H1 (cell line): Measurements from ENCODE around the gene FAR2. TPM values are rescaled to one million over a fixed set of nuclear protein-coding genes. Genes with fewer than 3 reads are reported as not detected.

Experiments
- CTCF ChIA-PET: fragments of 300-600 bp; sonication (Branson Sonifier 250); formaldehyde crosslinking; loops from one replicate; lab custom pipeline; 2021; ENCODE audit not compliant: partially characterized antibody; lab: Charles Lee
- POLR2A ChIA-PET: fragments of 300-600 bp; sonication (Branson Sonifier 250); formaldehyde crosslinking; loops from one replicate; lab custom pipeline; 2021; ENCODE audit warnings: inconsistent platforms; ENCODE audit not compliant: partially characterized antibody; lab: Charles Lee
- DNase-seq, 2 experiments: peaks; one replicate each; pipeline versions ENCODE4 v3.0.0 to v3.0.0-alpha.2; 2010 to 2022; ENCODE audit warnings: low spot score in 2 of 2, low read depth in 1 of 2, mixed read lengths in 1 of 2
- FAIRE-seq: peaks from 2 replicates; lab custom pipeline; 2011; peaks lifted over from hg19 to GRCh38; lab: Jason Lieb, UNC
- H2AFZ ChIP-seq: 2 replicates; pipeline ENCODE4 v1.8.1; 2012; ENCODE audit warnings: low read length, inconsistent platforms
- H2AK5ac ChIP-seq: 2 replicates; pipeline ENCODE4 v1.6.1; 2013; ENCODE audit warnings: low read depth, low read length
- H2BK120ac ChIP-seq: replicated peaks from 2 replicates; pipeline ENCODE3; 2013; ENCODE audit warnings: low read depth, low read length, inconsistent platforms
- H2BK12ac ChIP-seq: 2 replicates; pipeline ENCODE4 v1.6.1; 2013; ENCODE audit warnings: low read depth, low read length
- H2BK15ac ChIP-seq: 2 replicates; pipeline ENCODE4 v1.6.1; 2013; ENCODE audit warnings: low read length
- H2BK20ac ChIP-seq: 2 replicates; pipeline ENCODE4 v1.6.1; 2013; ENCODE audit warnings: low read length
- H2BK5ac ChIP-seq: 2 replicates; pipeline ENCODE4 v1.6.1; 2013; ENCODE audit warnings: low read depth, low read length
- H3K14ac ChIP-seq: 2 replicates; pipeline ENCODE4 v1.6.1; 2013; ENCODE audit warnings: inconsistent platforms; ENCODE audit not compliant: insufficient read length
- H3K18ac ChIP-seq: 2 replicates; pipeline ENCODE4 v1.6.1; 2013; ENCODE audit warnings: low read length; ENCODE audit errors: extremely low read depth
- H3K23ac ChIP-seq: 2 replicates; pipeline ENCODE4 v1.6.1; 2013; ENCODE audit warnings: inconsistent platforms; ENCODE audit not compliant: insufficient read length
- H3K23me2 ChIP-seq: 2 replicates; pipeline ENCODE4 v1.6.1; 2013; ENCODE audit warnings: low read depth, low read length
- H3K27ac ChIP-seq: 2 replicates; pipeline ENCODE4 v1.6.1; 2011; ENCODE audit warnings: low read depth, low read length, inconsistent platforms
- H3K27me3 ChIP-seq, 4 experiments: replicated peaks in 1 of 4; 1 replicate in 1 of 4; 2 replicates in 3 of 4; pipeline versions ENCODE4 v1.6.1 to v1.8.1; 2011 to 2013; ENCODE audit warnings: low read length in 3 of 4, mild to moderate bottlenecking in 3 of 4, inconsistent platforms in 2 of 4, mixed read lengths in 2 of 4, moderate library complexity in 1 of 4; ENCODE audit not compliant: control insufficient read depth in 3 of 4, insufficient read depth in 3 of 4; ENCODE audit errors: extremely low read depth in 1 of 4
- H3K36me3 ChIP-seq, 4 experiments: 2 replicates each; pipeline versions ENCODE4 v1.6.1 to v1.8.1; 2011 to 2013; ENCODE audit warnings: mild to moderate bottlenecking in 4 of 4, low read length in 3 of 4, moderate library complexity in 2 of 4, control low read depth in 1 of 4, inconsistent platforms in 1 of 4; ENCODE audit not compliant: insufficient read depth in 4 of 4, control insufficient read depth in 2 of 4
- H3K4ac ChIP-seq: replicated peaks from 2 replicates; pipeline ENCODE3; 2013; ENCODE audit warnings: low read length, low read depth, mixed read lengths, inconsistent platforms; ENCODE audit not compliant: insufficient read length
- H3K4me1 ChIP-seq, 4 experiments: replicated peaks in 1 of 4; 1 replicate in 1 of 4; 2 replicates in 3 of 4; pipeline versions ENCODE4 v1.6.1 to v1.8.1; 2011 to 2013; ENCODE audit warnings: low read length in 3 of 4, inconsistent platforms in 2 of 4, mixed read lengths in 1 of 4; ENCODE audit not compliant: insufficient read depth in 4 of 4, control insufficient read depth in 3 of 4
- H3K4me2 ChIP-seq, 2 experiments: 2 replicates each; pipeline versions ENCODE4 v1.6.1 to v1.8.1; 2011 to 2013; ENCODE audit warnings: low read depth in 2 of 2, low read length in 2 of 2, control low read depth in 1 of 2, inconsistent platforms in 1 of 2, mild to moderate bottlenecking in 1 of 2; ENCODE audit not compliant: insufficient read depth in 1 of 2
- H3K4me3 ChIP-seq, 4 experiments: fragments of 200-600, 300-600 bp in 1 of 4; sonication (generic), shearing (Covaris generic), sonication (Bioruptor Twin) in 1 of 4; 2 replicates each; pipeline versions ENCODE4 v1.5.1 to v1.8.1; 2011 to 2016; ENCODE audit warnings: low read length in 4 of 4, low read depth in 3 of 4, control low read depth in 2 of 4, inconsistent platforms in 2 of 4, mild to moderate bottlenecking in 2 of 4, mixed read lengths in 1 of 4, moderate library complexity in 1 of 4; ENCODE audit not compliant: insufficient read depth in 2 of 4; ENCODE audit errors: extremely low read depth in 1 of 4
- H3K56ac ChIP-seq: replicated peaks from 2 replicates; pipeline ENCODE3; 2013; ENCODE audit warnings: low read depth, mild to moderate bottlenecking, mixed read lengths, low read length, inconsistent platforms; ENCODE audit not compliant: insufficient read length
- H3K79me1 ChIP-seq: 2 replicates; pipeline ENCODE4 v1.6.1; 2013; ENCODE audit warnings: low read depth, low read length, control low read depth
- H3K79me2 ChIP-seq, 2 experiments: 2 replicates each; pipeline versions ENCODE4 v1.6.1 to v1.8.1; 2012 to 2013; ENCODE audit warnings: low read length in 2 of 2, mild to moderate bottlenecking in 2 of 2, inconsistent platforms in 1 of 2; ENCODE audit not compliant: insufficient read depth in 2 of 2, control insufficient read depth in 1 of 2
- H3K9ac ChIP-seq, 4 experiments: replicated peaks in 1 of 4; 1 replicate in 1 of 4; 2 replicates in 3 of 4; pipeline versions ENCODE4 v1.6.1 to v1.8.1; 2011 to 2013; ENCODE audit warnings: low read depth in 3 of 4, low read length in 3 of 4, control low read depth in 2 of 4, mild to moderate bottlenecking in 2 of 4, moderate library complexity in 2 of 4, inconsistent platforms in 1 of 4; ENCODE audit errors: extremely low read depth in 1 of 4
- H3K9me3 ChIP-seq, 2 experiments: 2 replicates each; pipeline versions ENCODE4 v1.6.1 to v1.8.1; 2012 to 2013; ENCODE audit warnings: mild to moderate bottlenecking in 2 of 2, moderate library complexity in 2 of 2, control low read depth in 1 of 2, inconsistent platforms in 1 of 2, low read depth in 1 of 2, low read length in 1 of 2, mixed read lengths in 1 of 2; ENCODE audit not compliant: insufficient read depth in 2 of 2
- H4K20me1 ChIP-seq, 2 experiments: replicated peaks in 1 of 2; 2 replicates each; pipeline versions ENCODE3 to v1.8.1; 2011 to 2013; ENCODE audit warnings: inconsistent platforms in 2 of 2, low read length in 2 of 2, mild to moderate bottlenecking in 1 of 2; ENCODE audit not compliant: insufficient read depth in 2 of 2, control insufficient read depth in 1 of 2
- H4K5ac ChIP-seq: 2 replicates; pipeline ENCODE4 v1.6.1; 2013; ENCODE audit warnings: low read length, low read depth, mixed read lengths, inconsistent platforms; ENCODE audit not compliant: insufficient read length
- H4K8ac ChIP-seq: 2 replicates; pipeline ENCODE4 v1.8.0; 2013; ENCODE audit warnings: mild to moderate bottlenecking, moderate library complexity, low read length, inconsistent platforms; ENCODE audit not compliant: insufficient read depth; ENCODE audit errors: extremely low read depth
- H4K91ac ChIP-seq: replicated peaks from 2 replicates; pipeline ENCODE3; 2013; ENCODE audit warnings: low read length, mixed read lengths, inconsistent platforms; ENCODE audit not compliant: insufficient read length
- RAD21 ChIP-seq, 2 experiments: IDR thresholded peaks in 1 of 2; conservative IDR thresholded peaks in 1 of 2; 2 replicates each; pipeline ENCODE4 v1.6.1; 2011; ENCODE audit warnings: low read depth in 2 of 2, low read length in 2 of 2, improper control_type of control experiment in 1 of 2, inconsistent platforms in 1 of 2, mild to moderate bottlenecking in 1 of 2, moderate library complexity in 1 of 2
- TBP ChIP-seq: IDR thresholded peaks from 2 replicates; pipeline ENCODE4 v1.6.1; 2011; ENCODE audit warnings: low read depth, low read length, improper control_type of control experiment
- WGBS, 2 experiments: shearing (Covaris generic) in 1 of 2; methylation state at CpG; one replicate each; pipeline versions ENCODE4 v1.1.6 to v1.1.7; 2013 to 2015; ENCODE audit warnings: low lambda C conversion rate in 2 of 2, mixed read lengths in 2 of 2, inconsistent platforms in 1 of 2, low coverage in 1 of 2, missing lambda C conversion rate in 1 of 2; ENCODE audit not compliant: insufficient replicate concordance in 2 of 2, insufficient coverage in 1 of 2, insufficient read length in 1 of 2; ENCODE audit errors: extremely low coverage in 1 of 2, missing lambda C conversion rate in 1 of 2; 5-methylcytosine and 5-hydroxymethylcytosine counted together
- polyA plus RNA-seq, 7 experiments: library from polyadenylated mRNA; depleted of rRNA in 3 of 7; stranded (reverse) in 5 of 7; unstranded in 2 of 7; fragments of >200 nt in 5 of 7; fragments of 200-250 nt in 2 of 7; gene quantifications; 1 replicate in 5 of 7; 2 replicates in 1 of 7; 4 replicates in 1 of 7; pipeline versions ENCODE4 v1.2.1 to v1.2.3, GENCODE V29; 2011 to 2013; ENCODE audit warnings: missing spikeins in 2 of 7, mixed read lengths in 2 of 7
- total RNA-seq: library from RNA; stranded (reverse); fragmentation: NEBNext Ultra II Directional; extraction: Animal tissue kit (Norgen Biotek cat#: 25700); gene quantifications from 2 replicates; pipeline ENCODE4 v1.2.1, GENCODE V29; 2021
- TF ChIP-seq, protein P1 (sequence below), 3 experiments: IDR thresholded peaks; 1 replicate in 2 of 3; 2 replicates in 1 of 3; pipeline versions ENCODE4 v1.5.1 to v1.6.1; 2011; ENCODE audit warnings: low read length in 3 of 3, mild to moderate bottlenecking in 3 of 3, inconsistent platforms in 2 of 3, low read depth in 1 of 3, moderate library complexity in 1 of 3; ENCODE audit not compliant: insufficient read depth in 1 of 3; ENCODE audit errors: control extremely low read depth in 1 of 3

The FAR2 gene
- total and polyA plus RNA-seq, 2 of the 8 experiments (the other 6 are each of a cell fraction or from before 2014, with no cell fraction given): 24.0 to 24.1 TPM

DNA sequence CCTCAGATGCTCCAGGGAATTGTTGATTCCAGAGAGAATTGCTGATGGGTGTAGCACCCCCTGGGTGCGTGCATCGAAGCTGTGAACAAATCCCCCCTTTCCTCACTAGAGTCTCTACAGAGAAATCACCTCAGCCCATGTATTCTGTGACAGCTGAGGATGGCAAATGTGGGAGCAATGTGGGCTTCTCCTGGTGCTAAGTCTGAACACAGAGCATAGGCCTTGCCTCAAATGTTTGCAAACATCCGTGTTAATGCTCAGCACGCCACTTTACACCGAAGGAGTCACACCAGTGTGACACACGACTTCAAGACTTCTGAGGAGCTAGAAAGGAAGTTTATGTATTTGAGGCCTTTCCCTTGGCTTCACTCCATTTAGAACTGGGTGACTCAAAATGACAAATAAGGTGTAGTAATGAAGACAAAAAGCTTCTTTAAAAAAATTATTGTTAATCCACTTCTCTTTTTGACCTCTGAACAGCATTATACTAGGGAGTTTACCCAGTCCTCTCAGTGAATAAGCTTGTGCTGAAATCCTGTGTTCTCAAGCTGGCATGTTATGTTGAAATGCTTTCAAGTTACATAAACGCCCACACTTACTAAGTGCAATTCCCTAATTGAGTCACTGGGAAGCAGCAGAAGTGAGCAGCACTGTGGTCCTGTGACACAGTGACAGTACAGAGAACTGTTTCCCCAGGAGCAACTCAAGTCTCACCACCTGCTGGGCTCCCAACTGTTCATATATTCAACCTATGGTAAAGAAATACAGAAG, 92.9 kb downstream of the FAR2 start:
- DNase-seq (no peak), FAIRE-seq (no peak)
- no peak overlapping the region for H4K8ac ChIP-seq
- no peaks in the 10 kb centered on the region for H3K27me3 ChIP-seq
- H2AK5ac ChIP-seq: no peak overlapping the region
- H3K27ac ChIP-seq: no peak overlapping the region
- no peaks in the 10 kb centered on the region for H3K9me3 ChIP-seq
- no peak overlapping the region for H3K9ac ChIP-seq
- H3K14ac ChIP-seq: no peak overlapping the region
- no peaks in the 10 kb centered on the region for H3K79me2 ChIP-seq
- no peaks in the 10 kb centered on the region for H4K20me1 ChIP-seq
- H3K18ac ChIP-seq: no peak overlapping the region
- no peak overlapping the region for H3K23ac ChIP-seq
- H2BK15ac ChIP-seq: no peak overlapping the region
- H2BK120ac ChIP-seq: no peak overlapping the region
- ChIA-PET CTCF (interaction anchor here (0.9 to 2.2 kb wide), 6 partner anchors 9 to 169 kb away, joined by 3 to 5 read pairs (median 4); no protein-coding TSS in a partner anchor), POLR2A (interaction anchor here (1.1 to 1.4 kb wide), 2 partner anchors 9 to 93 kb away, joined by 3 to 4 read pairs; no protein-coding TSS in a partner anchor)
- H3K79me1 ChIP-seq: no peaks in the 10 kb centered on the region
- H3K4me3 ChIP-seq: no peak overlapping the region
- H2BK5ac ChIP-seq: no peak overlapping the region
- TF ChIP-seq TBP (no peak), RAD21 (IDR thresholded peaks at IDR 0.05 in 1 of 2, conservative IDR thresholded peaks at IDR 0.05 in 1 of 2; ENCODE audit: low read depth in 2 of 2, low read length in 2 of 2) (peak in 1 of 2 experiments; percentile 23; a peak in 1 of 4 replicates)
- TF ChIP-seq, protein P1, sequence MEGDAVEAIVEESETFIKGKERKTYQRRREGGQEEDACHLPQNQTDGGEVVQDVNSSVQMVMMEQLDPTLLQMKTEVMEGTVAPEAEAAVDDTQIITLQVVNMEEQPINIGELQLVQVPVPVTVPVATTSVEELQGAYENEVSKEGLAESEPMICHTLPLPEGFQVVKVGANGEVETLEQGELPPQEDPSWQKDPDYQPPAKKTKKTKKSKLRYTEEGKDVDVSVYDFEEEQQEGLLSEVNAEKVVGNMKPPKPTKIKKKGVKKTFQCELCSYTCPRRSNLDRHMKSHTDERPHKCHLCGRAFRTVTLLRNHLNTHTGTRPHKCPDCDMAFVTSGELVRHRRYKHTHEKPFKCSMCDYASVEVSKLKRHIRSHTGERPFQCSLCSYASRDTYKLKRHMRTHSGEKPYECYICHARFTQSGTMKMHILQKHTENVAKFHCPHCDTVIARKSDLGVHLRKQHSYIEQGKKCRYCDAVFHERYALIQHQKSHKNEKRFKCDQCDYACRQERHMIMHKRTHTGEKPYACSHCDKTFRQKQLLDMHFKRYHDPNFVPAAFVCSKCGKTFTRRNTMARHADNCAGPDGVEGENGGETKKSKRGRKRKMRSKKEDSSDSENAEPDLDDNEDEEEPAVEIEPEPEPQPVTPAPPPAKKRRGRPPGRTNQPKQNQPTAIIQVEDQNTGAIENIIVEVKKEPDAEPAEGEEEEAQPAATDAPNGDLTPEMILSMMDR (IDR thresholded peaks at IDR 0.05; ENCODE audit: control extremely low read depth in 1 of 3, insufficient read depth in 1 of 3, low read depth in 1 of 3, low read length in 3 of 3): peak in 1 of 3 experiments; percentile 19; a peak in 1 of 4 replicates
- H2BK12ac ChIP-seq: no peak overlapping the region
- H3K56ac ChIP-seq: no peak overlapping the region
- 70% methylated on average over 7 of the region's 7 CpGs; no CpG with 5 or more reads in 1 of the 2 experiments for WGBS, 2 experiments
- H2BK20ac ChIP-seq: no peak overlapping the region
- H4K5ac ChIP-seq: no peak overlapping the region
- no peak overlapping the region for H3K4me2 ChIP-seq
- peaks cover 0 to 13% (median 2%) of the 10 kb centered on the region in 4 experiments; a peak in 5 of 7 replicates for H3K4me1 ChIP-seq
- no peak overlapping the region for H3K4ac ChIP-seq
- no peaks in the 10 kb centered on the region for H3K23me2 ChIP-seq
- no peak overlapping the region for H2AFZ ChIP-seq
- H3K36me3 ChIP-seq: no peaks in the 10 kb centered on the region
- H4K91ac ChIP-seq: no peak overlapping the region
